Neural progenitor cell (in vitro differentiated cells): Measurements from ENCODE around the gene LY6G5C.

Experiments
- CTCF ChIP-seq: fragments of 200-600 bp; sonication (generic); IDR thresholded peaks from 2 replicates; pipeline ENCODE4 v1.5.1; 2017; ENCODE audit warnings: antibody characterized with exemption, mild to moderate bottlenecking
- EZH2 ChIP-seq: fragments of 200-600 bp; sonication (generic); IDR thresholded peaks from 2 replicates; pipeline ENCODE4 v1.6.1; 2017; ENCODE audit warnings: antibody characterized with exemption, mild to moderate bottlenecking, moderate library complexity
- EZH2phosphoT487 ChIP-seq: fragments of 200-600 bp; sonication (generic); IDR thresholded peaks from 2 replicates; pipeline ENCODE4 v1.6.1; 2017; ENCODE audit warnings: antibody characterized with exemption

GRCh38 chr6:31640612-31641011, 40.3 kb downstream of the LY6G5C start:
- TF ChIP-seq CTCF (no peak), EZH2 (no peak), EZH2phosphoT487 (no peak)
